Esophagus squamous epithelium (tissue), 4 donors: Measurements from ENCODE around the gene HOXC13.

ENCODE experiments used
- POLR2A ChIP-seq, 4 donors: fragments of 450-650 bp; IDR thresholded peaks; one replicate each; pipeline ENCODE4 v1.6.1; 2017; ENCODE audit warnings: antibody characterized with exemption in 4 of 4, mild to moderate bottlenecking in 4 of 4, moderate library complexity in 3 of 4
- TF ChIP-seq, protein P1 (sequence below), 6 experiments: fragments of 450-650 bp in 4 of 6; fragments of 200-600 bp in 2 of 6; sonication (generic) in 2 of 6; IDR thresholded peaks; one replicate each; pipeline ENCODE4 v1.5.1; 2016 to 2019; ENCODE audit warnings: antibody characterized with exemption in 6 of 6, mild to moderate bottlenecking in 4 of 6, moderate library complexity in 4 of 6

DNA sequence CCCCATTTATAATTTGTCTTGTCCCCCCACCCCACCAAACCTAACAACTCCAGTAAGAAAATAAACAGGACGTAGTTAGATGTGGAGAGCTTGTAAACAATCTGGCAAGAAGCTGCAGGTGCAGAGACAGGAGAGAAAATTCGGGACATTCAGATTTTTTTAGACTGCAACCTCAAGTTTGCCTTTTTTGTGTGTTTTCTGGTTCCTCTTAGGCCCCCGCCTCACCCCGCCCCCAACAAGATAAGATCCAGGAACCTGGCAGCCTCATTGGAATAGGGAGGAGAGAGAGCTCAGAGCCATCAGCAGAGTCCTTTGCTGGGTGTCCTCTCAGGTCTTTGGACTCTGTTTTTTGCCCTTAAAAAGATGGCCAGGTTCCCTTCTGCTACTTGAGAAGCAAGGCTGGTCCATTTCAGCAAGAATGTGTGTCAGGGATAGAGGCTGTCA lies 49.2 kb downstream of the HOXC13 start:
- TF ChIP-seq POLR2A (IDR thresholded peaks at IDR 0.05): no peak
- TF ChIP-seq, protein P1, sequence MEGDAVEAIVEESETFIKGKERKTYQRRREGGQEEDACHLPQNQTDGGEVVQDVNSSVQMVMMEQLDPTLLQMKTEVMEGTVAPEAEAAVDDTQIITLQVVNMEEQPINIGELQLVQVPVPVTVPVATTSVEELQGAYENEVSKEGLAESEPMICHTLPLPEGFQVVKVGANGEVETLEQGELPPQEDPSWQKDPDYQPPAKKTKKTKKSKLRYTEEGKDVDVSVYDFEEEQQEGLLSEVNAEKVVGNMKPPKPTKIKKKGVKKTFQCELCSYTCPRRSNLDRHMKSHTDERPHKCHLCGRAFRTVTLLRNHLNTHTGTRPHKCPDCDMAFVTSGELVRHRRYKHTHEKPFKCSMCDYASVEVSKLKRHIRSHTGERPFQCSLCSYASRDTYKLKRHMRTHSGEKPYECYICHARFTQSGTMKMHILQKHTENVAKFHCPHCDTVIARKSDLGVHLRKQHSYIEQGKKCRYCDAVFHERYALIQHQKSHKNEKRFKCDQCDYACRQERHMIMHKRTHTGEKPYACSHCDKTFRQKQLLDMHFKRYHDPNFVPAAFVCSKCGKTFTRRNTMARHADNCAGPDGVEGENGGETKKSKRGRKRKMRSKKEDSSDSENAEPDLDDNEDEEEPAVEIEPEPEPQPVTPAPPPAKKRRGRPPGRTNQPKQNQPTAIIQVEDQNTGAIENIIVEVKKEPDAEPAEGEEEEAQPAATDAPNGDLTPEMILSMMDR (IDR thresholded peaks at IDR 0.05): no peak
